ENCODE measurements around the gene CENPF. TPM values are rescaled to one million over a fixed set of nuclear protein-coding genes. Genes with fewer than 3 reads are reported as not detected.
A peak's percentile ranks its signal among the peaks of the same experiment; 100 is the strongest.

The CENPF gene
- total and polyA plus RNA-seq, 2 of the 13 experiments (the other 11 are each of a cell fraction or from before 2014, with no cell fraction given): 14.7 to 84.9 TPM

- TF ChIP-seq ZSCAN5A (CRISPR knock-in tag; IDR thresholded peaks at IDR 0.05; ENCODE audit: borderline replicate concordance) (no peak), TMF1 (CRISPR knock-in tag; IDR thresholded peaks at IDR 0.05; ENCODE audit: low read depth) (no peak), ZNF281 (CRISPR knock-in tag; IDR thresholded peaks at IDR 0.05; ENCODE audit: borderline replicate concordance) (no peak), KMT2A (CRISPR knock-in tag; IDR thresholded peaks at IDR 0.05) (no peak), HNF1A (IDR thresholded peaks at IDR 0.05; ENCODE audit: low read depth) (peak; percentile 48; the same call in 1 of the 2 replicates), HNF1A (CRISPR knock-in tag; IDR thresholded peaks at IDR 0.05; ENCODE audit: borderline replicate concordance) (peak; percentile 37; the same call in 1 of the 2 replicates), ZNF615 (CRISPR knock-in tag; IDR thresholded peaks at IDR 0.05; ENCODE audit: borderline replicate concordance) (no peak), KMT2B (CRISPR knock-in tag; IDR thresholded peaks at IDR 0.05) (0 out of 2 replicates have a peak, but pooled peaks have one; percentile 43), SP4 (CRISPR knock-in tag; IDR thresholded peaks at IDR 0.05) (no peak), NFRKB (IDR thresholded peaks at IDR 0.05) (no peak), NR2C2 (CRISPR knock-in tag; IDR thresholded peaks at IDR 0.05; ENCODE audit: borderline replicate concordance) (no peak), ZNF431 (CRISPR knock-in tag; IDR thresholded peaks at IDR 0.05; ENCODE audit: borderline replicate concordance, low read depth) (no peak), MTF2 (CRISPR knock-in tag; IDR thresholded peaks at IDR 0.05; ENCODE audit: borderline replicate concordance) (no peak), ZMYM3 (CRISPR knock-in tag; IDR thresholded peaks at IDR 0.05) (peak; percentile 83)
- TF ChIP-seq, protein P1, sequence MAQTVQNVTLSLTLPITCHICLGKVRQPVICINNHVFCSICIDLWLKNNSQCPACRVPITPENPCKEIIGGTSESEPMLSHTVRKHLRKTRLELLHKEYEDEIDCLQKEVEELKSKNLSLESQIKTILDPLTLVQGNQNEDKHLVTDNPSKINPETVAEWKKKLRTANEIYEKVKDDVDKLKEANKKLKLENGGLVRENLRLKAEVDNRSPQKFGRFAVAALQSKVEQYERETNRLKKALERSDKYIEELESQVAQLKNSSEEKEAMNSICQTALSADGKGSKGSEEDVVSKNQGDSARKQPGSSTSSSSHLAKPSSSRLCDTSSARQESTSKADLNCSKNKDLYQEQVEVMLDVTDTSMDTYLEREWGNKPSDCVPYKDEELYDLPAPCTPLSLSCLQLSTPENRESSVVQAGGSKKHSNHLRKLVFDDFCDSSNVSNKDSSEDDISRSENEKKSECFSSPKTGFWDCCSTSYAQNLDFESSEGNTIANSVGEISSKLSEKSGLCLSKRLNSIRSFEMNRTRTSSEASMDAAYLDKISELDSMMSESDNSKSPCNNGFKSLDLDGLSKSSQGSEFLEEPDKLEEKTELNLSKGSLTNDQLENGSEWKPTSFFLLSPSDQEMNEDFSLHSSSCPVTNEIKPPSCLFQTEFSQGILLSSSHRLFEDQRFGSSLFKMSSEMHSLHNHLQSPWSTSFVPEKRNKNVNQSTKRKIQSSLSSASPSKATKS (CRISPR knock-in tag; IDR thresholded peaks at IDR 0.05): no peak
- TF ChIP-seq, protein P2, sequence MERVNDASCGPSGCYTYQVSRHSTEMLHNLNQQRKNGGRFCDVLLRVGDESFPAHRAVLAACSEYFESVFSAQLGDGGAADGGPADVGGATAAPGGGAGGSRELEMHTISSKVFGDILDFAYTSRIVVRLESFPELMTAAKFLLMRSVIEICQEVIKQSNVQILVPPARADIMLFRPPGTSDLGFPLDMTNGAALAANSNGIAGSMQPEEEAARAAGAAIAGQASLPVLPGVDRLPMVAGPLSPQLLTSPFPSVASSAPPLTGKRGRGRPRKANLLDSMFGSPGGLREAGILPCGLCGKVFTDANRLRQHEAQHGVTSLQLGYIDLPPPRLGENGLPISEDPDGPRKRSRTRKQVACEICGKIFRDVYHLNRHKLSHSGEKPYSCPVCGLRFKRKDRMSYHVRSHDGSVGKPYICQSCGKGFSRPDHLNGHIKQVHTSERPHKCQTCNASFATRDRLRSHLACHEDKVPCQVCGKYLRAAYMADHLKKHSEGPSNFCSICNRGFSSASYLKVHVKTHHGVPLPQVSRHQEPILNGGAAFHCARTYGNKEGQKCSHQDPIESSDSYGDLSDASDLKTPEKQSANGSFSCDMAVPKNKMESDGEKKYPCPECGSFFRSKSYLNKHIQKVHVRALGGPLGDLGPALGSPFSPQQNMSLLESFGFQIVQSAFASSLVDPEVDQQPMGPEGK (CRISPR knock-in tag; IDR thresholded peaks at IDR 0.05): peak; percentile 37; the same call in 1 of the 2 replicates
- TF ChIP-seq, protein P3, sequence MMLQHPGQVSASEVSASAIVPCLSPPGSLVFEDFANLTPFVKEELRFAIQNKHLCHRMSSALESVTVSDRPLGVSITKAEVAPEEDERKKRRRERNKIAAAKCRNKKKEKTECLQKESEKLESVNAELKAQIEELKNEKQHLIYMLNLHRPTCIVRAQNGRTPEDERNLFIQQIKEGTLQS (CRISPR knock-in tag; IDR thresholded peaks at IDR 0.05): peak; percentile 90
Measured at GRCh38 chr1:214678386-214678785, 75.4 kb downstream of the CENPF start (continued).
